ENCODE data around the gene CHD3.
"Not testable (repeated sequence)": the region's sequence is repeated elsewhere in the genome, so short reads cannot be mapped to it uniquely, and the experiment has no call there.

Gene CHD3

DNA sequence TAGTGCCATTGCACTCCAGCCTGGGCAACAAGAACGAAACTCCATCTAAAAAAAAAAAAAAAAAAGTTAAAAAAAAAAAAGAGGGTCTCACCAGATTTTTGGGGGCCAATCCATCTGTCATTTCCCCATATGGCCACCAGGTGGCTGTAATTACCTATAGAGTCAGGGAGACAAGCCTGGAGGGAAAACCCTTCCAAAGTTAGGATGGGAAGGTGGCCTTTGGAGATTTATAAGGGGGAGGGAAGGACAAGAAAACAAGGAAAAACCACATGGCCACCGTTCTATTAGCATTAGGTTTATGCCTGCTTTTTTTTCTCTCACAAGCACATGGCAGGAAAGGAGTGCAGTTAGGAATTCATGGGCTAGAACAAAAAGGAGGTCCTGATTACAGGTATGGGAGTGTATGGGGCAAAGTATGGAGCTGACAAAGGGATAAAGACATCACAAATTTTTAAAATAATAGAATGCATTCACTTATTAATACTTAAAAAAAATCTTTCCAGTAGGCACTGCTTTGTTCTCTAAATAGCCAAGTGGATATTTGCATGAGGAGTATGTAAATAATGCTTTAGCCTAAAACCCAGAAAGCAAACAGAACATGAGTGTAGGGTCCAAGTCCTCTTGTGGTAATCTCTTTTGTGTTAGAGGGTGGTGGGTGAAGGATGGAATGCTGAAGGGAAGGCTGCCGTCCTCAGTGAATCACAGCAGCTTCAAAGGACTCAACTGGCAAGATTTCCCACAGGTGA is 25.7 kb upstream of the CHD3 start:
- no peak for DNase-seq (ENCODE audit: low read depth)
- H3K4me3 ChIP-seq (ENCODE audit: low read depth, low read length): no peak overlapping the region

DNA sequence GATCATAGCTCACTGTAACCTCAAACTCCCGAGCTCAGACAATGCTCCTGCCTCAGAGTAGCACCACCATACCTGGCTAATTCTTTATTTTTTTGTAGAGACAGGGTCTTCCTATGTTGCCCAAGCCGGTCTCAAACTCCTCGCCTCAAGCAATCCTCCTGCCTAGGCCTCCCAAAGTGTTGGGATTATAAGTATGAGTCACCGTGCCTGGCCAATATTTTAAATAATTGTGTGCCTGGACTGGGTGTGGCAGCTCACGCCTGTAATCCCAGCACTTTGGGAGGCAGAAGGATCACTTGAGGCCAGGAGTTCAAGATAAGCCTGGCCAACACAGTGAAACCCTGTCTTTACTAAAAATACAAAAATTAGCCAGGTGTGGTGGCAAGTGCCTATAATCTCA is 24.2 kb upstream of the CHD3 start:
- not testable (repeated sequence) for H3K4me3 ChIP-seq (ENCODE audit: low read depth, low read length); DNase-seq (ENCODE audit: low read depth)

DNA sequence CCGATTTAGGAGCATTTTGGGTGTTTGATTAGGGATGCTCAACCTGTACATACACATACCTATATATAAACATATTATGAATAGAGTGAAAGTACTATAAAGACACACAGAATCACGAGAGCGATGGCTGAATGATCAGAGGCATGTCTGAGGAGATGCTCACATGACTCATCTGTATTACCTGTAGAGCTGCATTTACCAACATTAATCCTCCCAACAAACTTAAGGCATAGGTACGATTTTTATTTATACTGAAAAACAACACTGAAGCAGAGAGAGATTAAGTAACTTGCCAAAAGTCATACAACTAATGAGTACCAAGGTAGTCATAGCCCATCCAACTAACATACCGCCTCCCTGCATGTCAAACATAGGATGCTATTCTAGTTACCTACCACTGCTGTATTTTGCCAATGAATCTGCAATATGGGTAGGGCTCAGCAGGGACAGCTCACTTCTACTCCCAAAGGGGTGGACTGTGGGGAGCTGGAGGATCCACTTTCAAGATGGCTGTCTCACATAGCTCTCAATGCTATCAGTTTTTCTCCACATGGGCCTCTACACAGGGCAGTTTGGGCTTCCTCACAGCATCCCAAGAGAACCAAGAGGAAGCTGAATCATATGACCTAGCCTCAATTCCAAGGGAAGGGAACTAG is 23.5 kb upstream of the CHD3 start:
- no peak overlapping the region for H3K4me3 ChIP-seq (ENCODE audit: low read depth, low read length)
- no peak for DNase-seq (ENCODE audit: low read depth)

DNA sequence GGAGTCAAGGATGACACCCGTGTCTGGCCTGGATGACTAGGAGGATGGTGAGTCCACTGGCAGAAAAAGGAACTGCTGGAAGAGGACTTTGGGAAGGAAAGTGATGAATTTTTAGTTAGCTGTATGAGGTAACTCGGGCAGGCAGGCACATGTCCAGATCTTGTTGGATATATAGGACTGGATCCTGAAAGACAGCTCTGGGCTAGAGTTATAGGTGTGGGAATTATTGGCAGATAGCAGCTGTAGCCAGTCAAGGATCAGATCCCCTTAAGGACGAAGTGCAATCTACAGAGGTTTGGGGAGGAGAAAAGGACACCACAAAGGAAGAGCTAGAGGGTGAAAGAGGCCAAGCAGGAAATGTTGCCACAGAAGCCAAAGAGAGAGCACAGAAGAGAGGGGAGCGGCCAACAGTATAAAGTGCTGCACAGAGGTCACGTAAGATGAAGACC is 20.7 kb upstream of the CHD3 start:
- DNase-seq (ENCODE audit: low read depth): no peak
- H3K4me3 ChIP-seq (ENCODE audit: low read depth, low read length): no peak overlapping the region

DNA sequence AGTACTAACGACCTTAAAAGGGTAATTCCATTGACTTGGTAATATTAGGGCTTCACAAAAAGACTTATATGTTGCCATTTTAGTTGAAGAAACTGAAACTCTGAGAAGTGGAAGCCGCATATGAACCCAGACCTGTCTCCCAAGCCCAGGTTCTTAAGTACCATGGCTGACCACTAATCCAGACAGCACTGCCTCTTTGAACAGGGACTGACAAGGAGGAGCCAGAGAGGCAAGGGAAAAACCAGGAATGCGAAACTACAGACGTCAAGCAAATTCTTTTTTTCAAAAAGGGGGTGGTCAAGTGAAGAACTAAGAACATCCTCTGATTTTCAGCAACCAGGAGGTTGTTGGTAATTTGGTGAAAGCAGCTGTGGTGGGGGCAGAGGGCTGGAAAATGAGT is 15.5 kb upstream of the CHD3 start:
- no peak overlapping the region for H3K4me3 ChIP-seq (ENCODE audit: low read depth, low read length)
- DNase-seq (ENCODE audit: low read depth): no peak

DNA sequence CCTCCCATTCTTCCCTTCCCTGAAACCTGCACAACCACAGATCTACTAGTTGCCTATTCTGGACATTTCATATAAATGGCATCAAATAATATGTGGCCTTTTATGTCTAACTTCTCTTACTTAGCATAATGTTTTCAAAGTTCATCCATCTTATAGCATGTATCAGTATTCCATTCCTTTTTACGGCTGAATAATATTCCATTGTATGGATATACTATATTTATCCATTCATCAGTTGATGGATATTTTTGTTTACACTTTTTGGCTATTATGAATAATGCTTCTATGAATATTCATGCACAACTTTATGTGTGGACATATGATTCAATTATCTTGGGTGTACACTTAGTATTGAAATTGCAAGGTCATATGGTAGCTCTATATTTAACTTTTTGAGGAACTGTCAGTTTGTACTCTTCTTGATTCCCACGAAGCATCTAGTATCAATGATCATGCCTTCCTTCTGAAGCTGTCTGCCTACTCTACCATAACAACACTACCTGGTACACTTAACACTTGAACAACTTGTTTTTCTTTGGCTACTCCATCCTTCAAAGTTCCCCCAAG is 12.7 kb upstream of the CHD3 start:
- no peak overlapping the region for H3K4me3 ChIP-seq (ENCODE audit: low read depth, low read length)

DNA sequence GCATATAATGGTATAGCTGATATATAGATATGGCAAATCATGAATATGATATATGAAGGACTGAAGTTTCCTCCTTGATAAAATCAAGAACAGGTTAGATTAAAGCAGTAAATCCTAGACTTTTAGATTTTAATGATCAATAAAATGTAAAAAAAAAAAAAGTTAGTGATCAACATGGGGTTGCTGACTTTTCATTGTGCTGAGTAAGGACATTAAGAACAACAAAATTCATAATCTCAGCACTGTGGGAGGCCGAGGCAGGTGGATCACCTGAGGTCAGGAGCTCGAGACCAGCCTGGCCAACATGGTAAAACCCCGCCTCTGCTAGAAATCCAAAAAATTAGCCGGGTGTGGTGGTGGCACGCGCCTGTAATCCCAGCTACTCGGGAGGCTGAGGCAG is 10.4 kb upstream of the CHD3 start:
- H3K4me3 ChIP-seq (ENCODE audit: low read depth, low read length): no peak overlapping the region
- no peak for DNase-seq (ENCODE audit: low read depth)

More for the DNA sequence above, 12.7 kb upstream of the CHD3 start:
- no peak for DNase-seq (ENCODE audit: low read depth)

DNA sequence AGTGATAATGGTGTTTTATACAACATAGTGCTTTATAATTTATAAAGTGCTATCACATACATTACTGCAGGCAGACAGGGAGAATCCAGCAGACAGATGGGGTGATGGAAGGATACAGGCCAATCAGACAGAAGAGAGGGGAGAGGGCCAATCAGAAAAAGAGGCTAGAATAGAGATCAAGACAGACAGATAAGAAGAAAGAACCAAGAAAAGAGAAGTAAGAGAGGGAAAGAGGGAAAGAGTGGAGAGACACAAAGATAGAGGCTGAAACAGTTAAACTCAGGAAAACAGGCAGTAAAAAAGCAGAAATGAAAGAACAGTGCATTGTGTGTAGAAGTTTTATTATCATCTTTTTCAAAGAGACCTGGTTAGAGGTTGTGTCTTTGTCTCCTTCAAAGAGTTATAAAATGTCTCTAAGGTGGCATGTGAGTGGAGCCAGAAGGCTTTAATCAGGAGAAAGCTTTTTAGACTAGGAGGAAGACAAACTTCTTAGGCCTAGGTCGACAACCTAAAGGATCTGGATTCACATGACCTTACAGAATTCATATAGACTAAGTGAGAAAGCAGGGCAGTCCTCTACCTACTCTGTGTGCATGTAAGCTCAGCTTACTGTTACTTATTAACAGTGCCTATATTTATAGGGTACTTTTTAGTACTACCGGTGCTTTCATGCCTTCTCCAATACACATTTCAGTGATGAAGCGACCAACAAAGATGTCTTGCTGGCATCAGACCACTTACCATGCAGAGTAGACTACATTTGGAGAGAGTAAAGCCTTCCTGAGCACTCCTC is 8.3 kb upstream of the CHD3 start:
- H3K4me3 ChIP-seq (ENCODE audit: low read depth, low read length): no peak overlapping the region
- DNase-seq (ENCODE audit: low read depth): no peak

DNA sequence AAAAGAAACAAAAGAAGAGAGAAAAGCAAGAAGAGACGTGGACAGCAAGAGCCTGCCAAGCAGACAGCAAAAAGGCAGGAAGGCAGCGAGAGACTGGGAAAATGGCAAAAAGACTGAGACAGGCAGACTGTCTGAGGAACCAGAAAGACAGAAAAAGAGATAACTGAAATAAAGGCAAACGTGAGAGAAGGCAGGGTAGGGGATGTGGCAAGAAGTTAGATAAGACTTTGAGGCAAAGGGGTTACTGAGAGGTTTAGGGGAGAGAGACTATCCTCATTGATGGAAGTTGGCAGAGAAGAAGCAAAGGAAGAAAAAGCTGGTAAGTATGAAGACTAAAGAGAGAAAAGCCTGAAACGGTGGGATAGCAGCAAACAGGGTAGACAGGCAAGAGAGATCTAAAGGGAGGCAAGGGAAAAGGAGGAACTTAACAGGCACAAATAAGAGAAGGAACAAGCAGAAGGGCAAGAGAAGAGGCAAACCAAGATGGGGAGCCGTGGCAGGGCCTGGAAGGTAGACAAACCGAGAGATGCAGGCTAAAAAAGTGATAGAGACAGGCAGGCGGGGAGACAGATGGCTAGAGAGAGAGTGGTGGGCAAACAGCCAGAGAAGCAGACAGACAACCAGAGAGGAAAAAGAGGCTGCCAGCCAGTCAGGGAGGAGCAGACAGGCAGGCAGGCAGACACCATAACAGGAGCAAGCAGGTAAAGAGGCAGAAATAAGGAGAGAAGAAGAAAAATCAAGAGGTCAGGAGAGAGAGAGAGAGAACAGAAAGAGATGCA is 7.1 kb upstream of the CHD3 start:
- no peak for DNase-seq (ENCODE audit: low read depth)
- H3K4me3 ChIP-seq (ENCODE audit: low read depth, low read length): no peak overlapping the region

DNA sequence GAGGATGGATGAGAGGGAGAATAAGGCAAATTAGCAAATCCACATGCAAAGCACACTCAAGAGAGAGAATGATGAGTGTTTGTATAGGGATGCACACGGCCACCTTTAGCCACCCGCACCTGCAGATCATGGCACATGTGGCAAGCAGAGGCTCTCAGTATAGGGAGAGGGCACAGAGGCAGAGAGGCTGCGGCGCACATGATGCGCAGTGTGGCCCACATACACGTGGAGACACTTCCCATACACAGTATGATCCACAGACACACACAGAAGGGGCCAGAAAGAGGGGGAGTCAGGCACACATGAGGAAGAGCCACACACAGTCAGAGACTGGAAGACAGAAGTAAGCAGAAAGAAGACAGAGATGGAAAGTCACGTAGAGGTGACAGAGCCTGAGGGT is 6.5 kb upstream of the CHD3 start:
- DNase-seq (ENCODE audit: low read depth): no peak
- no peak overlapping the region for H3K4me3 ChIP-seq (ENCODE audit: low read depth, low read length)

DNA sequence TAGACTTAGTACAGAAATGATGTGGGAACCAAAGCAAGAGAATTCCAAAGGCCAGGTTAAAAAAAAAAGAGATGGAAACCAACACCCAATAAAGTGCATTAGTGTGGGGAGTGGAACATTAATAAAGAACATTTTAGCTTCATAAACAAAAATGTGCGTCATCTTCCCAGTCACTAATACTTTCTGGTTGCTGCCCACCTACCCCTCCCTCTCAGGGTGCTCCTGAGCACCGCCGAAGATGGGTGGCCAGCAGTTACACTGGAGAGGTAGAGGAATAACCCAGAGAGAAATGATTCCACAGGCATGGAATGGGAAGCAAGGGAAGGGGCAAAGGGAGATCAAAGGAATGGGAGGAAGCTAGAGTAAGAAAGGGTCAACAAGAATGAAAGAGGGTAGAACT is 6.0 kb upstream of the CHD3 start:
- no peak overlapping the region for H3K4me3 ChIP-seq (ENCODE audit: low read depth, low read length)
- no peak for DNase-seq (ENCODE audit: low read depth)

DNA sequence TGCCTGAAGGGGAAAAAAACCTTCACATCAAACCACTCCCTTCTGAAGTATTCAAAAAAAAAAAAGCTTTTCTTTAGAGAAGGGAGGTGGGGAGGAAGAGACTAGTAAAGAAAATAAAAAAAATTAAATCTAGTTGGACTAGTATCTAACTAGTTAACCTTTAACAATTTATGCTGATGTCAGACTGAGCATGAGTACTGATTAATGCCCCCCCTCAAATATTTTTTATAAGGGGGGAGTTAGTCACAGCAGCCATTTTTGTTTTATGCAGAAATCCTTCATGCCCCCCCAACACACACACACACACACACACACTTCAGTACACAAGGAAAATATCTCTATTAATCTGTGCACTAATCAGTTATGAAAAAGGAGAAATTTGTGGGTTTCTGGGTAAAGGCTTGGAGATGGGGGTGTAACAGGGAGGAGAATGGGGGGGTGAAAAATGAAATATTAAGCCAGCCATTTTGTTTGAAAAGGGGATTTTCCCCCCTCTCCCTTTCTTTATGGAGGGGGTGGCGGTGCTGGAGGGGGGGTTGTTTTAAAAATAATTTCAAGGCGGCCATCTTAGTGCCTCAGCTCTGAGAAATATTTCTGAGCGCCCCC is 4.7 kb upstream of the CHD3 start:
- DNase-seq (ENCODE audit: low read depth): no peak

DNA sequence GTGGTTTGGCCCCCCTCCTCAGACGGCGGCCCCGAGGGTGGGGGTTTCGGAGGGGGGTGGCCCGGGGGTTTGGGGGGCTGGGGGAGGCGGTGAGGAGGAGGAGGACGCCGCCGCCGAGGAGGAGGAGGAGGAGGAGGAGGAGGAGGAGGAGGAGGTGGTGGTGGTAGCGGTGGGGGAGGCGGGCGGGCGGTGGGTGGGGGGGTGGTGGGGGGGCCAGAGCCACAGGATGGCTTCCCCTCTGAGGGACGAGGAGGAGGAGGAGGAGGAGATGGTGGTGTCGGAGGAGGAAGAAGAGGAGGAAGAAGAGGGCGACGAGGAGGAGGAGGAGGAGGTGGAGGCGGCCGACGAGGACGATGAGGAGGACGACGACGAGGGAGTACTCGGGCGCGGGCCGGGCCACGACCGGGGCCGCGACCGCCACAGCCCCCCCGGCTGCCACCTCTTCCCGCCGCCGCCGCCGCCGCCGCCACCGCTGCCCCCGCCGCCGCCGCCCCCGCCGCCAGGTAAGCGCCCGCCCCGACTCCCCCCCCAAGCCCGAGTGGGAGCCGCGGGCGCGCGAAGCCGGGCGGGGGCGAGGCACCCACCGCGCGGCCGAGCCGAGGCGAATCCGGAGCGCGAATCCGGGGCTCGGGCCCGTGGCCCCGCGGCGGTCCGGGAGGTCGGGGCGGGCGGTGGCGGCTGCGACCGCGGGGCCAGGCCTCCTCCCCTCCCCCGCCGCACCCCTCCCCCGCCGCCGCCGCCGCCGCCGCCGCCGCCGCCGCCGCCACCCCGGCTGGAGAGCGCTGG is 3.8 kb upstream of the CHD3 start:
- peak overlapping the region; percentile 66 for H3K4me3 ChIP-seq (ENCODE audit: low read depth, low read length)
- no peak for DNase-seq (ENCODE audit: low read depth)

More for the DNA sequence above, 4.7 kb upstream of the CHD3 start:
- H3K4me3 ChIP-seq (ENCODE audit: low read depth, low read length): peak overlapping the region; percentile 66

DNA sequence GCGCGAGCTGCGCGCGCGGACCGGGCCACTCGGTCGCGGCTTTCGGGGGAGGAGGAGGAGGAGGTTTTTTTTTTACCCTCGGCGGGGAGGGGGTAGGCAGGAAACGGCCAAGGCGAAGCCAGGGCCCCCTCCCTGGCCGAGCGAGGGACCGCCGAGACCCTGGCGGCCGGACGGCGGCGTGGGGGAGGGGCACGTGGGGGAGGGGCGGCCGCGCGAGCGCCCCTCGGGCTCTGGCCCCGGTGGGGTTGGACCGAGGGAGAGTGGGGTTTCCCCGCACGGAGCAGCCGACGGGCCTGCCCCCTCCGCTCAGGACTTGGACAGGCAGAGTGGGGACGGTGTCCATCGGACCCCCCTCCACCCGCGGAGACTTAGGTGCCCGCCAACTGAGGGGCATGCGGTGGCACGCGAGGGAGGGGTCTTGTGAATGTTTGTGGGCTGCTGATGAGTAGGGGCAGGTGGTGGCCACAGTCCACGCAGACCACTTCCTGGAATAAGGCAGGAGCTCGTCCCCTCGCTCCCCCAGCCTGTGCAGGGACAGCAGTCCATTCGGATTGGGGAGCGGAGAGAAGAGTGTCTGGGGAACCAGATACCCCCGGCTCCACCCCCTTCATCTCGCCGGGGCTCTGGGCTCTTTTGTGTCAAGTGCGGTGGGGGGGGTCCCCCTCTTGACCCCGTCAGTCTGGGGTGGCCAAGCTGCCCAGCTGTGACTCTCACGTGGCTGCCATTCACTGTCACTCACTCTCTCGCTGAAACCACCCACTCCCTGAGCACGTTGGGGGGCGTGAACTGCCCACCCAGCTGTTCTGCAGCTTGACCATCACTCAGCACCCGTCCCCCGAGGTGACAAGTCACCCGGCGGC is 3.0 kb upstream of the CHD3 start:
- H3K4me3 ChIP-seq (ENCODE audit: low read depth, low read length): peak overlapping the region; percentile 66
- DNase-seq (ENCODE audit: low read depth): peak; percentile 43

DNA sequence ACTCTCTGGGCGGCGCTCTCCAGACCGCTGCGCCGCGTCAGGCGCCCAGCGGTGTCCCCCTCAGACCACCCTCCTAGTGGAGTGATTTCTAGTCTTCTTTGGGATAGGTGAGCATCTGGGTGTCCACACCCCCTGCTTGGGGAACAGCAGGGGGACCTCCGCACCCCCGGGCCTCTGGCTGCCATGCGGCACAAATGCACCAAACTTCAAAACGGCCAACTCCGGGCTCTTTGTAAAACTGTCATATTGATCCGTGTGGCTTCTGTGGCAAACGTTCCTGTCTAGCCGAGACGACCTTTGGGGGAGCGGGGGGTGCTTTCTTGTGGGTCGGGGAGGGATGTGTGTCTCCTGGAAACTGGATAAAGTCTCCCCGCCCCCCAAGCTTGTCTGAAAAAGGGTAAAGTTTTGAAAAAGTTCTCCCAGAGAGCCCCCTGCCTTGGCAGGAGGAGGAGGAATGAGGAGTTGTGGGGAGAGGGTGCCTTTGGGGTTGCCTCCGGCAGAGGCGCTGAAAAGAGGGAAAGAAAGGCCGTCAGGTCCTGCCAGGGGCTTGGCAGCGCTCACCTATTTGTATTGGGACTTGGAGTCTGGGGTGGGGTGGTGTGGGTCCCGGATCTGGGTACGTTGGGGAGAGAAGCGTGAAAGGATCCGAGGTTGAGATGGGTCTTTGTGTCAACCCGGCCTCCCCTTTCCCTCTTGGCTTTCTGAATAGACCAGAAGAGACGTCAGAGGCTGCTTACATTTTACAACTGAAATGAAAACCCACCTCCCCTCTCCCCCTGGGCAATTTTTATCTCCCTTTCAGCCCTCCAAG is 2.2 kb upstream of the CHD3 start:
- DNase-seq (ENCODE audit: low read depth): no peak
- peak overlapping the region; percentile 66 for H3K4me3 ChIP-seq (ENCODE audit: low read depth, low read length)

DNA sequence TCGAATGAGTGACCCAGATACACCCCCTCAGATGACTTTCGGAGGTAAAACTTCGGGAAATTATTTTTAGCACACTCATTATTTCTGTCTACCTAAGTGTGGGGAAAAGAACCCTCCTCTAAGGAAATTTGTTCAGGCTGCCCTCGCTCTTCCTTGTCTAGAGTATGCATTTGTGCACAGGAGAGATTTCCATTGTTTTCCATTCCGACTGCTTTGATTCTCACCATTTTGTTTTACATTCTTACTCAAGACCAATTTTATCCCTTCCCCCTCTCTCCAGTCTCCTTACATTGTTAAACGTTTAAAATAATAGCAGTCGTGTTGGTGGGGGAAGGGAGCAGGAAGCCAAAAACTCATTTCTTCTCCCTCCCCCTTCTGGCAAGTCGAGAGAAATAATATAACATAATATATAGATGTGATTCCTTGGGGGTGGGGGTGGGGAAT is 1.5 kb upstream of the CHD3 start:
- DNase-seq (ENCODE audit: low read depth): no peak
- peak overlapping the region; percentile 66 for H3K4me3 ChIP-seq (ENCODE audit: low read depth, low read length)
